ENCODE data around the gene LIM2.
"Not testable (repeated sequence)": the region's sequence is repeated elsewhere in the genome, so short reads cannot be mapped to it uniquely, and the experiment has no call there.

Gene LIM2

DNA sequence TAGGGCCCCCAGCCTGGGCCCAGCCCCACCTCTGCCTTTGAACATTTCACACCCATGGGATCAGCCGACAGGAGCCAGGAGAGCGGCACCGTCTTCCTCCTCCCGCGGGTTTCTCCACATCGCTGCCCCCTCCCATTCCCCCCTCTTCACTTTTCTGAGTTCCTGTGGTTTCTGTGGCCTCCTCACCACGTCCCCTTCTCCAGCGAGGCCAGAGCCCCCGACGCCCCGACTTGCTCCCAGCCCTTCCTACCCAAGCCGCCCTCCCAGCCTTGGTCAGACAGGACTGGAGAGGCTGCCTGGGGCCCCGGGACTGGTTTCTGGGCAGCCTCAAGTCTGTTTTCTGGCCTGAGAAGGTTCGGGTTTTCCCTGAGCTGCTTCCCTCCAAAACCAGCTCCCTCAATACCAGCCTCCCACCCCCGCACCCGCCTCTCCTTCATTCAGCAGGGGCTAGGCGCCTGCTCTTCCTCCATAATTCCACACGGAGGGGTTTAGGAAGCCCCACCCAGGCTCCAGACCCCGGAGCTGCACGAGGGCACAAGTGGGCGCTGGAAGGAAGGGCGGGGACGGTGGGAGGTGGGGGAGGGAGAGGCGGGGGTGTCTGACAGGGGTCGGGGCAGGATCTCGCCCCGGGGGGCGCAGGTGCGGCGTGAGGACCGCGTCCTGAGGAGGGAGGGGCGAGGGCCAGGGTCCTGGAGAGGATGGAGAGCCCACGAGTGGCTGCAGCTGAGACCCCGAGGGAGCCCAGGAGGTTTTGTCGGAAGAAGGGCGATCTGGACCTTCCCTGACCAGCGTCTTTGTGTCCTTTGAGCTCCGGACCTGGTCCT, 33.7 kb upstream of the LIM2 start:
- TF ChIP-seq, protein P1, sequence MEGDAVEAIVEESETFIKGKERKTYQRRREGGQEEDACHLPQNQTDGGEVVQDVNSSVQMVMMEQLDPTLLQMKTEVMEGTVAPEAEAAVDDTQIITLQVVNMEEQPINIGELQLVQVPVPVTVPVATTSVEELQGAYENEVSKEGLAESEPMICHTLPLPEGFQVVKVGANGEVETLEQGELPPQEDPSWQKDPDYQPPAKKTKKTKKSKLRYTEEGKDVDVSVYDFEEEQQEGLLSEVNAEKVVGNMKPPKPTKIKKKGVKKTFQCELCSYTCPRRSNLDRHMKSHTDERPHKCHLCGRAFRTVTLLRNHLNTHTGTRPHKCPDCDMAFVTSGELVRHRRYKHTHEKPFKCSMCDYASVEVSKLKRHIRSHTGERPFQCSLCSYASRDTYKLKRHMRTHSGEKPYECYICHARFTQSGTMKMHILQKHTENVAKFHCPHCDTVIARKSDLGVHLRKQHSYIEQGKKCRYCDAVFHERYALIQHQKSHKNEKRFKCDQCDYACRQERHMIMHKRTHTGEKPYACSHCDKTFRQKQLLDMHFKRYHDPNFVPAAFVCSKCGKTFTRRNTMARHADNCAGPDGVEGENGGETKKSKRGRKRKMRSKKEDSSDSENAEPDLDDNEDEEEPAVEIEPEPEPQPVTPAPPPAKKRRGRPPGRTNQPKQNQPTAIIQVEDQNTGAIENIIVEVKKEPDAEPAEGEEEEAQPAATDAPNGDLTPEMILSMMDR (IDR thresholded peaks at IDR 0.05; ENCODE audit: insufficient read depth, missing control alignments) = no peak
- no peak for FAIRE-seq
- no peak for DNase-seq (ENCODE audit: insufficient read length, low spot score)

DNA sequence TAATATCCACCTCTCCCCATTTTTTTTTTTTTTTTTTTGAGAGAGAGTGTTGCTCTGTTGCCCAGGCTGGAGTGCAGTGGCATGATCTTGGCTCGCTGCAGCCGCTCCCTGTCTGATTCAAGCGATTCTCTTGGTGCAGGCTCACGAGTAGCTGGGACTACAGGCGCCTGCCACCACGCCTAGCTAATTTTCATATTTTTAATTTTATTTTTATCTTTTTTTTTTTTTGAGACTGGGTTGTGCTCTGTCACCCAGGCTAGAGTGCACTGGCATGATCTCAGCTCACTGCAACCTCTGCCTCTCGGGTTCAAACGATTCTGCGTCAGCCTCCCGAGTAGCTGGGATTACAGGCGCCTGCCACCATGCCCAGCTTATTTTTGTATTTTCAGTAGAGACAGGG, 32.7 kb upstream of the LIM2 start:
- FAIRE-seq; DNase-seq (ENCODE audit: insufficient read length, low spot score): not testable (repeated sequence)

DNA sequence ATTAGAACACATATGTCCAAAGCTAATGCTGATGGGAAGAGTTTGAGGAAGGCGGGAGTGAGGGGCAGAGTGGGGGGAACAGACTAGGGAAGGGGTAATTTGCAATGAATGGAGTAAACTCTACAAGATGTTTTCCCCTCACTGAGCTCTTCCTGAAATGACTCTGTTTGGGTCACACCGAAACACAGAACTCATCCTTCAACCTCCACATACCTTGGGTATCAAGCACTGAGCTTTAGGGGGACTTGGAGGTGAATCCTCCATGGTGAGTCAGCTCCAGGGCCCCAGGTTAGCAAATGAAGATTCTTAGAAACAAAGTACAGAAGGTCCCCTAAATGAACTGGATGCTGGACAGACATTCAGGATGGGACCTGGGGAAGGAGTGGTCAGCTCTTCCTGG, 30.9 kb upstream of the LIM2 start:
- FAIRE-seq = no peak
- TF ChIP-seq, protein P1 (IDR thresholded peaks at IDR 0.05; ENCODE audit: insufficient read depth, missing control alignments) = no peak

DNA sequence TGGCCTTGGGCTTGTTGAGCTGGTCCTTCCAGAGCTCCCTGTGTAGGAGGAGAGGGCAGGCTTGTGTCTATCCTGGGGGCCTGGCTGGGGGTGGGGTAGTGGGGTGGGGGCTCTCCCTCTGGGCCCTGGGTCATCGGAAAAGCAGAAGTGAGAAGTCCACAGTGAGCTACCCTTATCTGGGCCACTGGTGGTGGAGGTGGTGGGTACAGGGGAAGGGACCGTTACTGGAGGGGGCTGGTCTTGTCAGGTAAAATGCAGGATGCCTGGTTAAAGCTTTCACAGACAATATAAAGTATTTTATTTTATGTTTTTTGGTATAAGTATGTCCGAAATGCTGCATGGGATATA, 30.0 kb upstream of the LIM2 start:
- TF ChIP-seq, protein P1 (IDR thresholded peaks at IDR 0.05; ENCODE audit: insufficient read depth, missing control alignments) = no peak
- FAIRE-seq (no peak), DNase-seq (ENCODE audit: insufficient read length, low spot score) (no peak)

More for the DNA sequence above, 30.9 kb upstream of the LIM2 start:
- no peak for DNase-seq (ENCODE audit: insufficient read length, low spot score)

DNA sequence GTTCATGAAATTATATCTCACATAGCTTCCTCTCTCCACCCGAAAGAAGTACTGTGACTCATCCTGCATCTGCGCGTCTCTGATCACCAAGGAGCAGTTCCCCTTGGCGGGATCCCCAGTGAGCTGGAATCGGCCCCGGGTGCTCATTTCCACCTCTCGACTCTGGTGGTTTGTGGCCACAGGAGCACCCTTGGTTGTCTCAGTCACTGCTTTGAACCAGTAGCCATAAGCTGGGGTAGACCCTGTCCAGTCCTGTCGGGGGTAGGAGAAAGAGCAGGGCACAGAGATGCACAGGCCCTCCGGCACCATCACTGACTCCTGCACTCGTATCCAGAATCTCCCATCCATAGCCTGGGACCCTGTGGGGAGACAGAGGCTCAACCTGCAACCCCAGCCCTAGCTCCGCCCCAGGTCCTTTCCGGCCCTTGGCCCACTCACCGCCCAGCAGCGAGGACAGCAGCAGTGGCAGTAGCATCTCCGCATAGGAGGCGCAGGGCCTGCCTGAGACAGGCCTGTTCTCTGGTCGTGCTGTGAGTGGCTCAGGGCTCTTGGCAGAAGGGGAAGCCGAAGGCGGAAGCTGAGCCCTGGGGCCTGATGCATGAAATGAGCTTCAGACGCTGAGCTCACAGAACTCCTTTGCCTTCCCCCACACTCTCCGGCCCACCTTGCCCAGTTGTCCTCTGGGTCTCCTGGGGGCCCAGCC, 29.5 kb upstream of the LIM2 start, which contains the start of gene SIGLEC10:
Gene SIGLEC10, minus strand, starts transcription at position 536 of the 703 bp plus-strand sequence. Its CDS starts 61 bp downstream, at position 475.
- TF ChIP-seq, protein P1 (IDR thresholded peaks at IDR 0.05; ENCODE audit: insufficient read depth, missing control alignments) = no peak
- FAIRE-seq (no peak), DNase-seq (ENCODE audit: insufficient read length, low spot score) (no peak)

DNA sequence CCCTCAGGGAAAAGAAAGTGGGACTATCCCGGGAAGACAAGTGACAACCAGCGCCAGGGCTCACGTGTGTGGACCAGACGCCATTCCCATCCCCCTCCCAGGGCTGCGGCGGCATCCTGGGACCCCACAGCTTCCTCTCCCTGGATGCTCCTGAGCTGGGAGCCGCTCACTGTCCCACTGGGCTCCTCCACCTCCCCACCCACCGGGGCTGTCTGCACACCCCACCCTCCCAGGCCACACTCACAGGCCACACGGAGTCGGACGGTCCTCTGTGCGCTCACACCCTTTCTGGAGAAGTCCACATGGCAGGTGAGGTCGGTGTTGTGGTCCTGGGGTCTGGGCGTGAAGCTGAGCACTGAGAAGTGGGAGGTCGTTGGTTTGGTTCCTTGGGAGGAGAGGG, 28.6 kb upstream of the LIM2 start:
- not testable (repeated sequence) for FAIRE-seq; DNase-seq (ENCODE audit: insufficient read length, low spot score)

DNA sequence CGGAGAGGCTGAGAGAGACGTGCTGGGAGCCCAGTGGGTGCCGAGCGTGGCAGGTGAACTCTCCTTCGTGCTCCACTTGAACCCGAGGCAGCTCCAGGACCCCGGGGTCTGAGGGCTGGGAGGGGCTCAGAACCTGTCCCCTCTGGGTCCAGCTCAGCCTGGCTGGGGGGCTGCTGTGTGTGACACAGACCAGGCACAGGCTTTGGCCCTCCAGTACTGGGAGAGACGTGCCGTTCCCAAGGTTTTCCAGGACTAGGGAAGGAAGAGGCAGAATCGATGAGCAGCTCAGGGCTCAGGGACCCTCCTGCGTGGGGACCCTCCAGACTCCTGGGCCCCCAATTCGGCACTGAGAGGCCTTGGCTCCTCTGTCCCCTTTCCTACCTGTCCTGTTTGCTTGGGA, 27.4 kb upstream of the LIM2 start:
- FAIRE-seq (no peak), DNase-seq (ENCODE audit: insufficient read length, low spot score) (no peak)

More for the DNA sequence above, 27.4 kb upstream of the LIM2 start:
- TF ChIP-seq, protein P1 (IDR thresholded peaks at IDR 0.05; ENCODE audit: insufficient read depth, missing control alignments) = no peak
